Measurements from ENCODE around the gene RPL13.

RPL13 gene

DNA sequence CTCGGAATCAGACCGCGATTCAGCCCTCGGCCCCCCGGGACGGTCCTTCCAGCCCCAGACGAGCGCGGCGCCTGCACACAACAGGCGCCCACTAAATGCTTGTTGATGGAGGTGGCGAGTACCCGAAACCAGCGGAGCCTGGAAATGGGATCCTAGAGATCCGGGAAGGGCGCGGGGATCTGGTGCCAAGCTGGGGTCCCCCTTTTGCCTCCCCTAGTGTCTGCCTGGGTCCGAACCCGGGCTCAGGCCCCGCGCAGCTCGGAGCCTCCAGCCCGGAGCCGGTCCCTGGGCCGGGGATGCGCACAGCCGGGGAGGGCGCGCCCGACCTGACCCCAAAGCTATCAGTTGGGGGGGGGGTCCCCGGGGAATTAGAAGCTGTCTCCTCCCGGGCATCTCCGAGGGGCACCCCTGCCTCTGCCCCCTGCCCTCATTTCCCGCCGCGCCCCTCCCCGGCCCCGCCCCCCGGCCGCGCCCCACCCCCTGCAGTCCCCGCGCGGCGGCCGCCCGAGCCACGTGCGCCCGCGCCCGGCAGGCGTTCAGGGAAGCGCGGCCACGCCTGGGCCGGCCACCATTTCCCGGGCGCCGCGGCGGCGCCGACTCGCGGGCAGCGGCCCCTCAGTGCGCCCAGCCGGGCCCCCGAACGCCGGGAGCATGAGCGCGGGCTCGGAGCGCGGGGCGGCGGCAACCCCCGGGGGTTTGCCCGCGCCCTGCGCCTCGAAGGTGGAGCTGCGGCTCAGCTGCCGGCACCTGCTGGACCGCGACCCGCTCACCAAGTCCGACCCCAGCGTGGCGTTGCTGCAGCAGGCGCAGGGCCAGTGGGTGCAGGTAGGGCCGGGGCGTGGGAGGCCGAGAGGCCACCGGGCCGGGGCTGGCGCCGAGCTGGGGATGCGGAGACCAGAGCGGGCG is 15.0 kb downstream of the RPL13 start, which contains the start of gene CPNE7:
Gene CPNE7, plus strand, starts transcription at position 512 of the 906 bp plus-strand sequence. Its CDS starts 140 bp downstream, at position 652.
- Histone ChIP-seq H3K4me2 (peak within 1 kb of the TSS; percentile 100), H3K4me3 (peak within 1 kb of the TSS; percentile 76), H3K27ac (peak within 1 kb of the TSS; percentile 92), H3K27me3 (no peaks in the 10 kb centered on the region), H3K36me3 (peaks cover 31% of the 10 kb centered on the region), H3K9ac (peak within 1 kb of the TSS; percentile 85), H3K4me1 (peaks cover 56% of the 10 kb centered on the region), H3K9me3 (peaks cover 9% of the 10 kb centered on the region), H4K20me1 (no peaks in the 10 kb centered on the region)
- no peak for TF ChIP-seq Cebpa-rat (IDR thresholded peaks at IDR 0.05)

DNA sequence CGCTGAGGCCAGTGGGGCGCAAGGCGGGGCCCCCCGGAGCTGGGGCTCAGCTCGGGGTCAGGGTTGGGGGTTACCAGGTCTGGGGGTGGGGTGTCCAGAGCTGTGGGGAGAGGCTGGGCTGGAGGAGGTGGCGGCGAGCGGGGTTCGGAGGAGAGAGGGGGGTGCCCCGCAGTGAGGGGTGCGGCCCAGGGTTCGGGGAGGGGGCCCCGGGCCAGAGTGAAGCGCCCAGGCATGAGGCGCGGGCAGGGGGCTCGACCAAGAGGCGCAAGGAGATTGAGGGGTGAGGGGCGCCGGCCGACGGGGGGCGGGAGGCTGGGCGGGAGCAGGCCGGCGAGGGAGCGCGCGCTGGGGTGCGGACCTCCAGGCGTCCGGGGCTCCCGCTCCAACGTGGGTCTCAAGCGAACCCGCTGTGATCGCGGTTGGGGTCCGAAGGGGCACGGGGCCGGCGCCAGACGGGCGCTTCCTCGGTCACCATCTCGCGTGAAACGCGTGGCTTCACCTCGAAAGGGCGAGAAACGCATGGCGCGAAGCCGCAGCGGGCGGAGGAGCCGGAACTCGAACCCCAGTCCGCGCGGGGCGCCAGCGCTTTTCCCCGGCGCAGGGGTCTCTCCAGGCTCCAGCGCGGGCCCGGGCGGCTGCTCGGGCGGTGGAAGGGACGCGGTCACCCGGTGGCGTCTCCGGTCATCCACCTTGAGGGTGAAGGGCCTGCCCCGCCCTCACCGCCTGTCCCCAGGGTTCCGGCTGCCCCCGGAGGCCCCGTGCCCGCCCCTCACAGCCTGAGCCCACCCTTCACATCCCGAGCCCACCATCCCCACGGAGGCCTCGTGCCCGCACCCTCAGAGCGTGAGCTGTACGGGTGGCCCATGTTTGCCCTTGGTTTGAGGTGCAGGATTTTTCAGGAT is 15.9 kb downstream of the RPL13 start:
- Histone ChIP-seq H4K20me1 (peaks cover 4% of the 10 kb centered on the region; the same call in 1 of the 2 replicates), H3K27me3 (no peaks in the 10 kb centered on the region), H3K9me3 (peaks cover 9% of the 10 kb centered on the region), H3K4me1 (peaks cover 53% of the 10 kb centered on the region), H3K4me2 (peak overlapping the region; percentile 100), H3K27ac (peak overlapping the region; percentile 90), H3K36me3 (peaks cover 40% of the 10 kb centered on the region), H3K4me3 (peak overlapping the region; percentile 76), H3K9ac (peak overlapping the region; percentile 85)
- no peak for TF ChIP-seq Cebpa-rat (IDR thresholded peaks at IDR 0.05)

DNA sequence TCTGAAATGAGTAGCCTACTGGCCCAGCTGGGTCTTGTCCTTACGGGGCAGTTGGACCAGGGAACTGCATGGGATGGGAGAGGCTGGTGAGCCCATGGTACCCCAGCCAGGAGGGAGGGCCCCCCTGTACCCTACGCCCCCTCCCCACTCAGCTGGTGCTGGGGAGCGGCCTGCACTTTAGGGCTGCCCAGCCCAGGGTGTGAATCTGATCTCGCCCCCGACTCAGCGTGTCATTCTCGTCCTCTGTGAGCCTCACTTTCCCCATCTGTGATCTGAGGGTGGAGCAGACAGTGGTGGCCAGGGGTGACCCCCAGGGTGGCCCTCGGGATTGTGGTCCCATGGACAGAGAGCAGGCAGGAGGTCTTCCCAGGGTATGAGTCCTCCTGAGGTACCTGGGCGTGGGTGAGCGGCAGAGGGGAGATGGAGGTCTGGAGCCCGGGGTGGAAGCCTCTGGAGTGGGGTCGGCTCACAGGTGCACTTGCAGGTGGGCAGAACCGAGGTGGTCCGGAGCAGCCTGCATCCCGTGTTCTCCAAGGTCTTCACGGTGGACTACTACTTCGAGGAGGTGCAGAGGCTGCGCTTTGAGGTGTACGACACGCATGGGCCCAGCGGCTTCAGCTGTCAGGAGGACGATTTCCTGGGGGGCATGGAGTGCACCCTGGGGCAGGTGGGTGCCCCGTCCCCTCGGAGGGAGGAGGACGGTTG is 16.7 kb downstream of the RPL13 start:
- Histone ChIP-seq H3K9me3 (peaks cover 9% of the 10 kb centered on the region), H3K36me3 (peaks cover 48% of the 10 kb centered on the region), H3K27me3 (no peaks in the 10 kb centered on the region), H3K27ac (0 out of 2 replicates have a peak overlapping the region, but pooled peaks have one; percentile 90), H3K9ac (peak overlapping the region; percentile 22; the same call in 1 of the 2 replicates), H4K20me1 (peaks cover 12% of the 10 kb centered on the region), H3K4me3 (peak overlapping the region; percentile 76; the same call in 1 of the 2 replicates), H3K4me1 (peaks cover 50% of the 10 kb centered on the region), H3K4me2 (peak overlapping the region; percentile 100)
- TF ChIP-seq Cebpa-rat (IDR thresholded peaks at IDR 0.05): no peak

DNA sequence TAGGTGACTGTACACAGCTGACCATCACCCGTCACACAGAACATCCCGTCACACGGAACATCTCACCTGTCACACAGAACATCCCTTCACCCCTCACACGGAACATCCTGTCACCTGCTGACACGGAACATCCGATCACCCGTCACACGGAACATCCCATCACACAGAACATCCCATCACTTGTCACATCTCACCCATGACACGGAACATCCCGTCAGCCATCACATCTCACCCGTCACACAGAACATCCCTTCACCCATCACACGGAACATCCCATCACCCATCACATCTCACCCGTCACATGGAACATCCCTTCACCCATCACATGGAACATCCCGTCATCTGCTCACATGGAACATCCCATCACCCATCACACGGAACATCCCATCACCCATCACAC is 18.9 kb downstream of the RPL13 start:
- no peak overlapping the region for H3K9ac ChIP-seq
- H3K4me1 ChIP-seq: peaks cover 45% of the 10 kb centered on the region
- H3K9me3 ChIP-seq: peaks cover 9% of the 10 kb centered on the region
- H3K4me2 ChIP-seq: no peak overlapping the region
- H4K20me1 ChIP-seq: peaks cover 34% of the 10 kb centered on the region
- H3K27ac ChIP-seq: no peak overlapping the region
- no peak overlapping the region for H3K4me3 ChIP-seq
- peaks cover 69% of the 10 kb centered on the region for H3K36me3 ChIP-seq
- no peak for TF ChIP-seq Cebpa-rat (IDR thresholded peaks at IDR 0.05)
- no peaks in the 10 kb centered on the region for H3K27me3 ChIP-seq

DNA sequence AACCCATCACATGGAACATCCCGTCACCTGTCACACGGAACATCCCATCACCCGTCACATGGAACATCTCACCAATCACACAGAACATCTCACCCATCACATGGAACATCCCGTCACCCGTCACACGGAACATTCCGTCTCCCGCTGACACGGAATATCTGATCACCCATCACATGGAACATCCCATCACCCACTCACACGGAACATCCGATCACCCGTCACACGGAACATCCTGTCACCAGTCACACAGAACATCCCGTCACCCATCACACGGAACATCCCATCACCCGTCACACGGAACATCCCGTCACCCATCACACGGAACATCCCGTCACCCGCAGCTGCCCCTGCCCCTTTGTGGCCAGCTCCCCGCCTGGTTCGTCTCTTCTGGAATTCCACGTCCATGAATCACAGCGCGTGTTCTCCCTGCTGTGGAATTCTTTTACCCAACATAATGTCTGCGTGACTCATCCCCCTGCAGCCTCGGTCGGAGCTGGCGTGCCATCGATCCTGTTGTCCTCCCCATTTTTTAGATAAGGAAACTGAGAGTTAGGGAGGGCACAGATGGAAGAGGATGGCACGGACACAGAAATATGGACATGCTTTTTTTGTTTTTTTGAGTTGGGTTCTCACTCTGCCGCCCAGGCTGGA is 20.7 kb downstream of the RPL13 start:
- no peak overlapping the region for H3K9ac ChIP-seq
- H3K36me3 ChIP-seq: peaks cover 77% of the 10 kb centered on the region
- H3K4me2 ChIP-seq: no peak overlapping the region
- no peak for TF ChIP-seq Cebpa-rat (IDR thresholded peaks at IDR 0.05)
- peaks cover 46% of the 10 kb centered on the region for H3K4me1 ChIP-seq
- H3K27me3 ChIP-seq: no peaks in the 10 kb centered on the region
- H3K9me3 ChIP-seq: peaks cover 9% of the 10 kb centered on the region
- H3K27ac ChIP-seq: no peak overlapping the region
- H3K4me3 ChIP-seq: no peak overlapping the region
- H4K20me1 ChIP-seq: peaks cover 44% of the 10 kb centered on the region

DNA sequence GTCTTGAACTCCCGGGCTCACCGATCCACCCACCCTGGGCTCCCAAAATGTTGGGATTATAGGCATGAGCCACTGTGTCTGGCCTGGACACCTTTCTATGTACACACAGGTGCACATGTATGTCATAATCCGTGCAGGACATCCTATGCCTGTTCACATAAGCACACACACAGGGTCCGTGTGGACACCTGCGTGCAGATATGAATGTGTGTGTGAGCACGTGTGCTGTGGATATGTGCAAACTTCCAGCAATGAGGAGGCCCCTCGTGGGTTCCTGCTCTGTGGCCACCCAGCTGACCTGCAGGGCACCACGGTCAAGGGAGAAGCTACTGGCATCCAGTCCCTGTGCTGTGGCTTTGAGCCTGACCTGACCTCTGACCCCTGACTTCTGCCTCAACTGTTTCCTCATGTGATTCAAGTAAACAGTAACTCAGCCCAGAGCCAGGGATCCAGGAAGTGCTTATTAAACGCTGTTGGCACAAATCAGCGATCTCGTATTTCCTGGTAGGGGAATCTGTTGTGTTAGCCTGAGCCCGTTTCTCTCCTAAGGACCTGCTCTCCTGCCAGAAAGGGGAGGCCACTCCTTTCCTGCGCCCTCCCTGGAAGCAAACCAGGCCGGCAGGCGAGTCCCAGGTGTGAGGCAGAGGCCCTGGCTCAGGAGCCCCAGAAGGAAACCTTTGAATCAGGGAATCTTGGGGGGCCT is 21.5 kb downstream of the RPL13 start:
- Histone ChIP-seq H3K4me1 (peaks cover 38% of the 10 kb centered on the region), H4K20me1 (peaks cover 44% of the 10 kb centered on the region), H3K9me3 (peaks cover 9% of the 10 kb centered on the region), H3K27ac (0 out of 2 replicates have a peak overlapping the region, but pooled peaks have one; percentile 13), H3K27me3 (no peaks in the 10 kb centered on the region), H3K9ac (0 out of 2 replicates have a peak overlapping the region, but pooled peaks have one; percentile 38), H3K4me2 (peak overlapping the region; percentile 26; the same call in 1 of the 2 replicates), H3K36me3 (peaks cover 83% of the 10 kb centered on the region), H3K4me3 (no peak overlapping the region)
- TF ChIP-seq Cebpa-rat (IDR thresholded peaks at IDR 0.05): no peak

DNA sequence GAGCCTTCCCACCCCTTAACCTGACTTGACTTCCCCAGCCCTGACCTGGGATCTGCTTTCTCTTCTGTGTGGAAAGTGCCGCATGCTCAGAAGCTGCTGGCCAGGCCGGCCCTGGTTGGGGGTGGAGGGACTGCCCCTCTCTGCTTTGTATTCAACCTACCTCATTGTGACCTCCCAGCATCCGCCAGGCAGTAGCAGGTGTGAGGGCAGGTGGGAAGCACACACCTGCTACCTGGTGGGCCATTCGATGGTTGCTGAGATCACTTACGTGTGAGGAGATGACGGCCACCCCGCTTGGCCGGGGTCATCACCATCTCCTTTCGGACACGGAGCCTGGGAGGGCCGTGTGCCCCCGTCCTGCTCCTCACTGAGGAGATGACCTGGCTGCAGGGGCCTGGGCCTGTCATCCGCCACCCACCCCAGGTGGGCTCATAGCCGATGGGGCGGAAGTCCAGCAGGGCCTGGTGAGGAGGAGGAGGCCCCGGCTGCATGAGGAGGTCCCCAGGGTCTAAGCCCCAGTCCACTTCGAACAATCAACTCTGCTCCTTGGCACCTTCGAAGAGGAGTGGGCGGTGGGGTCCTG is 22.2 kb downstream of the RPL13 start:
- no peak for TF ChIP-seq Cebpa-rat (IDR thresholded peaks at IDR 0.05)
- peaks cover 9% of the 10 kb centered on the region for H3K9me3 ChIP-seq
- peaks cover 80% of the 10 kb centered on the region for H3K36me3 ChIP-seq
- no peak overlapping the region for H3K27ac ChIP-seq
- no peak overlapping the region for H3K4me3 ChIP-seq
- H3K27me3 ChIP-seq: no peaks in the 10 kb centered on the region
- peaks cover 44% of the 10 kb centered on the region for H4K20me1 ChIP-seq
- peak overlapping the region; percentile 26; the same call in 1 of the 2 replicates for H3K4me2 ChIP-seq
- peaks cover 33% of the 10 kb centered on the region for H3K4me1 ChIP-seq
- no peak overlapping the region for H3K9ac ChIP-seq
